ENCODE measurements around the gene ATXN10. TPM values are rescaled to one million over a fixed set of nuclear protein-coding genes. Genes with fewer than 3 reads are reported as not detected.

The ATXN10 gene
- total and polyA plus RNA-seq, 2 donors (not counting 1 experiment from before 2014, with no cell fraction given): 164 to 350 TPM

DNA sequence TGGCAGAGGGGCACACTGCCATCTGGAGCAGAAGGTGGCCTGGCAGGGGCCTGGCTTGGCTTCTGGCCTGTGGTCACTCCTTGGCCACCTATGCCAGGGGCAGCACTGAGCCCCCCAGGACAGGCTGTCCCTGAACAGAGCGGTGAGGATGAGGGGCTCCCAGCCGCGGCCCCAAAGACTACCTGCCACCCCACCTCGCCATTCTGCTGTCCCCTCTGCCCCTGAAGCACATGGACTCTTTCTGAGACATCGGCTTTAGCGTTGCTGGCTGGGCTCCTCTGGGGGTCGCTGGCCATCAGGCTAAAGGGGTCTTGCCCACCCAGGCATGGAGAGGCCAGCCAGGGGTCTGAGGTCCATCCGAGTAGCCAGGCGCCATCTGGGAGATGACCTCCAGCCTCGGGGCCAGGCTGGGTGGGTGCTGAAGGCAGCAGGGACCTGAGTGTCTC lies 217.5 kb downstream of the ATXN10 start:
- H2AFZ ChIP-seq (ENCODE audit: low read length): no peak overlapping the region
- no peak overlapping the region for H3K9ac ChIP-seq (ENCODE audit: insufficient read depth, low read length)
- H4K20me1 ChIP-seq (ENCODE audit: control insufficient read depth, extremely low read depth, insufficient read depth, low read length): no peaks in the 10 kb centered on the region
- no peaks in the 10 kb centered on the region for H3K79me2 ChIP-seq (ENCODE audit: control insufficient read depth, insufficient read depth, low read length)
- no peak overlapping the region for H3K27ac ChIP-seq (ENCODE audit: insufficient read depth, low read length)
- no peaks in the 10 kb centered on the region for H3K27me3 ChIP-seq (ENCODE audit: control insufficient read depth, insufficient read depth, low read length)
- TF ChIP-seq CTCF (conservative IDR thresholded peaks at IDR 0.05 in 1 of 2, IDR thresholded peaks at IDR 0.05 in 1 of 2; ENCODE audit: low read depth in 1 of 2, low read length in 2 of 2): no peak
- TF ChIP-seq EZH2 (IDR thresholded peaks at IDR 0.05; ENCODE audit: low read length, missing control alignments): no peak
- peaks cover 4% of the 10 kb centered on the region for H3K4me1 ChIP-seq (ENCODE audit: control insufficient read depth, extremely low read depth, insufficient read depth, low read length)
- DNase-seq (ENCODE audit: low read depth in 2 of 2): no peak
- H3K36me3 ChIP-seq (ENCODE audit: control insufficient read depth, insufficient read depth, low read length): no peaks in the 10 kb centered on the region
- no peak overlapping the region for H3K4me2 ChIP-seq (ENCODE audit: extremely low read depth, insufficient read depth, low read length)
- H3K4me3 ChIP-seq (replicated peaks in 1 of 4; ENCODE audit: control extremely low read depth in 1 of 4, insufficient read depth in 1 of 4, low read depth in 3 of 4, low read length in 4 of 4): no peak overlapping the region
- H3K9me3 ChIP-seq (ENCODE audit: control insufficient read depth, insufficient read depth, low read depth, low read length): no peaks in the 10 kb centered on the region

GRCh38 chr22:45889539-45890350 lies 218.1 kb downstream of the ATXN10 start:
- H3K9me3 ChIP-seq (ENCODE audit: control insufficient read depth, insufficient read depth, low read depth, low read length): no peaks in the 10 kb centered on the region
- TF ChIP-seq EZH2 (IDR thresholded peaks at IDR 0.05; ENCODE audit: low read length, missing control alignments) (peak; percentile 57), CTCF (conservative IDR thresholded peaks at IDR 0.05 in 1 of 2, IDR thresholded peaks at IDR 0.05 in 1 of 2; ENCODE audit: low read depth in 1 of 2, low read length in 2 of 2) (no peak)
- H4K20me1 ChIP-seq (ENCODE audit: control insufficient read depth, extremely low read depth, insufficient read depth, low read length): peaks cover 2% of the 10 kb centered on the region
- H3K27ac ChIP-seq (ENCODE audit: insufficient read depth, low read length): no peak overlapping the region
- DNase-seq (ENCODE audit: low read depth in 2 of 2): peak; percentile 24 to 63
- H3K79me2 ChIP-seq (ENCODE audit: control insufficient read depth, insufficient read depth, low read length): no peaks in the 10 kb centered on the region
- H3K36me3 ChIP-seq (ENCODE audit: control insufficient read depth, insufficient read depth, low read length): no peaks in the 10 kb centered on the region
- no peak overlapping the region for H2AFZ ChIP-seq (ENCODE audit: low read length)
- no peak overlapping the region for H3K4me3 ChIP-seq (replicated peaks in 1 of 4; ENCODE audit: control extremely low read depth in 1 of 4, insufficient read depth in 1 of 4, low read depth in 3 of 4, low read length in 4 of 4)
- no peak overlapping the region for H3K9ac ChIP-seq (ENCODE audit: insufficient read depth, low read length)
- peaks cover 4% of the 10 kb centered on the region for H3K4me1 ChIP-seq (ENCODE audit: control insufficient read depth, extremely low read depth, insufficient read depth, low read length)
- H3K27me3 ChIP-seq (ENCODE audit: control insufficient read depth, insufficient read depth, low read length): no peaks in the 10 kb centered on the region
- peak overlapping the region; percentile 13 for H3K4me2 ChIP-seq (ENCODE audit: extremely low read depth, insufficient read depth, low read length)

DNA sequence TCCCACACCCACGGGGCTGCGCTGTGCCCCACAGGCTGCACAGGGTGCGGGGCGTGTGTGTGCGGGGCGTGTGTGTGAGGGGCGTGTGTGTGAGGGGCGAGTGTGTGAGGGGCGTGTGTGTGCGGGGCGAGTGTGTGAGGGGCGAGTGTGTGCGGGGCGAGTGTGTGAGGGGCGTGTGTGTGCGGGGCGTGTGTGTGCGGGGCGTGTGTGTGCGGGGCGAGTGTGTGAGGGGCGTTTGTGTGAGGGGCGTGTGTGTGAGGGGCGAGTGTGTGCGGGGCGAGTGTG lies 218.7 kb downstream of the ATXN10 start:
- peaks cover 4% of the 10 kb centered on the region for H3K4me1 ChIP-seq (ENCODE audit: control insufficient read depth, extremely low read depth, insufficient read depth, low read length)
- DNase-seq (ENCODE audit: low read depth in 2 of 2): no peak
- no peaks in the 10 kb centered on the region for H3K36me3 ChIP-seq (ENCODE audit: control insufficient read depth, insufficient read depth, low read length)
- no peak overlapping the region for H3K27ac ChIP-seq (ENCODE audit: insufficient read depth, low read length)
- H3K4me3 ChIP-seq (replicated peaks in 1 of 4; ENCODE audit: control extremely low read depth in 1 of 4, insufficient read depth in 1 of 4, low read depth in 3 of 4, low read length in 4 of 4): no peak overlapping the region
- no peaks in the 10 kb centered on the region for H3K79me2 ChIP-seq (ENCODE audit: control insufficient read depth, insufficient read depth, low read length)
- peaks cover 2% of the 10 kb centered on the region for H4K20me1 ChIP-seq (ENCODE audit: control insufficient read depth, extremely low read depth, insufficient read depth, low read length)
- H3K4me2 ChIP-seq (ENCODE audit: extremely low read depth, insufficient read depth, low read length): no peak overlapping the region
- TF ChIP-seq CTCF (conservative IDR thresholded peaks at IDR 0.05 in 1 of 2, IDR thresholded peaks at IDR 0.05 in 1 of 2; ENCODE audit: low read depth in 1 of 2, low read length in 2 of 2): no peak
- TF ChIP-seq EZH2 (IDR thresholded peaks at IDR 0.05; ENCODE audit: low read length, missing control alignments): no peak
- H3K27me3 ChIP-seq (ENCODE audit: control insufficient read depth, insufficient read depth, low read length): no peaks in the 10 kb centered on the region
- H3K9me3 ChIP-seq (ENCODE audit: control insufficient read depth, insufficient read depth, low read depth, low read length): no peaks in the 10 kb centered on the region
- no peak overlapping the region for H2AFZ ChIP-seq (ENCODE audit: low read length)
- no peak overlapping the region for H3K9ac ChIP-seq (ENCODE audit: insufficient read depth, low read length)

All from fibroblast of lung (primary cell).